ENCODE measurements around the gene PHF5A.

GRCh38 chr22:41469218-41469851, 843 bp upstream of the PHF5A start:
- no peak for TF ChIP-seq CTCF (IDR thresholded peaks at IDR 0.05 in 2 of 3, conservative IDR thresholded peaks at IDR 0.05 in 1 of 3; ENCODE audit: control insufficient read depth in 2 of 3, extremely low read depth in 1 of 3, insufficient read depth in 1 of 3, low read depth in 3 of 3, low read length in 3 of 3)
- no peak; the same call in 1 of the 2 replicates for TF ChIP-seq HDAC2 (IDR thresholded peaks at IDR 0.05)
- TF ChIP-seq ZNF274 (IDR thresholded peaks at IDR 0.05; ENCODE audit: insufficient read depth, insufficient read length): no peak
- TF ChIP-seq JUND (IDR thresholded peaks at IDR 0.05; ENCODE audit: low read depth, low read length): no peak
- no peak for TF ChIP-seq MAX (IDR thresholded peaks at IDR 0.05; ENCODE audit: low read depth, low read length)
- TF ChIP-seq PBX3 (IDR thresholded peaks at IDR 0.05; ENCODE audit: insufficient replicate concordance, low read depth, low read length): no peak
- no peak for TF ChIP-seq CREB1 (IDR thresholded peaks at IDR 0.05; ENCODE audit: low read depth)
- no peak for TF ChIP-seq ASH2L (IDR thresholded peaks at IDR 0.05; ENCODE audit: borderline replicate concordance, low read depth)
- no peak for TF ChIP-seq POLR2A (IDR thresholded peaks at IDR 0.05; ENCODE audit: low read depth, low read length)
- TF ChIP-seq HDAC6 (IDR thresholded peaks at IDR 0.05; ENCODE audit: unreplicated experiment): no peak
- TF ChIP-seq POLR2AphosphoS5 (IDR thresholded peaks at IDR 0.05; ENCODE audit: low read length): no peak; the same call in 1 of the 2 replicates
- TF ChIP-seq SRF (IDR thresholded peaks at IDR 0.05; ENCODE audit: low read depth in 2 of 2, low read length in 2 of 2): no peak
- TF ChIP-seq POLR2AphosphoS2 (IDR thresholded peaks at IDR 0.05; ENCODE audit: low read depth, low read length): no peak
- TF ChIP-seq REST (IDR thresholded peaks at IDR 0.05; ENCODE audit: low read depth, low read length): no peak
